Glutamatergic neuron (in vitro differentiated cells): Measurements from ENCODE around the gene RNF2. TPM values are rescaled to one million over a fixed set of nuclear protein-coding genes. Genes with fewer than 3 reads are reported as not detected.

ENCODE experiments used
- DNase-seq: peaks from one replicate; pipeline ENCODE4 v3.0.0; 2022
- H3K27ac Mint-ChIP-seq: one replicate; pipeline ENCODE4 v1.8.0; 2020; ENCODE audit warnings: mild to moderate bottlenecking, mixed read lengths, inconsistent platforms; ENCODE audit not compliant: unreplicated experiment
- H3K27me3 Mint-ChIP-seq: one replicate; pipeline ENCODE4 v1.8.0; 2020; ENCODE audit warnings: mild to moderate bottlenecking, moderate library complexity, mixed read lengths, inconsistent platforms; ENCODE audit not compliant: unreplicated experiment
- H3K36me3 Mint-ChIP-seq: one replicate; pipeline ENCODE4 v1.8.0; 2020; ENCODE audit warnings: mild to moderate bottlenecking, mixed read lengths, inconsistent platforms; ENCODE audit not compliant: unreplicated experiment
- H3K4me1 Mint-ChIP-seq: one replicate; pipeline ENCODE4 v1.8.0; 2020; ENCODE audit warnings: mild to moderate bottlenecking, low read depth, mixed read lengths, inconsistent platforms; ENCODE audit not compliant: unreplicated experiment
- H3K4me3 Mint-ChIP-seq: one replicate; pipeline ENCODE4 v1.8.0; 2020; ENCODE audit warnings: mild to moderate bottlenecking, mixed read lengths, inconsistent platforms; ENCODE audit not compliant: unreplicated experiment
- H3K9me3 Mint-ChIP-seq: one replicate; pipeline ENCODE4 v1.8.0; 2020; ENCODE audit warnings: mild to moderate bottlenecking, moderate library complexity, mixed read lengths, inconsistent platforms; ENCODE audit not compliant: unreplicated experiment
- total RNA-seq: library from RNA; stranded (reverse); fragmentation: NEBNext Ultra II Directional; extraction: Animal tissue kit (Norgen Biotek cat#: 25700); gene quantifications from one replicate; pipeline ENCODE4 v1.2.1, GENCODE V29; 2021; ENCODE audit not compliant: unreplicated experiment
- TF ChIP-seq, protein P1 (sequence below): fragments of 200-600 bp; sonication (generic); IDR thresholded peaks from one replicate; pipeline ENCODE4 v1.5.0; 2021; ENCODE audit not compliant: partially characterized antibody, unreplicated experiment

Gene RNF2
- total RNA-seq, 1 donor from 2014 or later: 33.8 TPM

GRCh38 chr1:185074307-185074706 is 28.9 kb downstream of the RNF2 start:
- Mint-ChIP-seq H3K27me3 (no peaks in the 10 kb centered on the region), H3K27ac (no peak overlapping the region), H3K4me1 (peaks cover 8% of the 10 kb centered on the region), H3K4me3 (no peak overlapping the region), H3K36me3 (no peaks in the 10 kb centered on the region), H3K9me3 (no peaks in the 10 kb centered on the region)
- no peak for DNase-seq
- TF ChIP-seq, protein P1, sequence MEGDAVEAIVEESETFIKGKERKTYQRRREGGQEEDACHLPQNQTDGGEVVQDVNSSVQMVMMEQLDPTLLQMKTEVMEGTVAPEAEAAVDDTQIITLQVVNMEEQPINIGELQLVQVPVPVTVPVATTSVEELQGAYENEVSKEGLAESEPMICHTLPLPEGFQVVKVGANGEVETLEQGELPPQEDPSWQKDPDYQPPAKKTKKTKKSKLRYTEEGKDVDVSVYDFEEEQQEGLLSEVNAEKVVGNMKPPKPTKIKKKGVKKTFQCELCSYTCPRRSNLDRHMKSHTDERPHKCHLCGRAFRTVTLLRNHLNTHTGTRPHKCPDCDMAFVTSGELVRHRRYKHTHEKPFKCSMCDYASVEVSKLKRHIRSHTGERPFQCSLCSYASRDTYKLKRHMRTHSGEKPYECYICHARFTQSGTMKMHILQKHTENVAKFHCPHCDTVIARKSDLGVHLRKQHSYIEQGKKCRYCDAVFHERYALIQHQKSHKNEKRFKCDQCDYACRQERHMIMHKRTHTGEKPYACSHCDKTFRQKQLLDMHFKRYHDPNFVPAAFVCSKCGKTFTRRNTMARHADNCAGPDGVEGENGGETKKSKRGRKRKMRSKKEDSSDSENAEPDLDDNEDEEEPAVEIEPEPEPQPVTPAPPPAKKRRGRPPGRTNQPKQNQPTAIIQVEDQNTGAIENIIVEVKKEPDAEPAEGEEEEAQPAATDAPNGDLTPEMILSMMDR: no peak

DNA sequence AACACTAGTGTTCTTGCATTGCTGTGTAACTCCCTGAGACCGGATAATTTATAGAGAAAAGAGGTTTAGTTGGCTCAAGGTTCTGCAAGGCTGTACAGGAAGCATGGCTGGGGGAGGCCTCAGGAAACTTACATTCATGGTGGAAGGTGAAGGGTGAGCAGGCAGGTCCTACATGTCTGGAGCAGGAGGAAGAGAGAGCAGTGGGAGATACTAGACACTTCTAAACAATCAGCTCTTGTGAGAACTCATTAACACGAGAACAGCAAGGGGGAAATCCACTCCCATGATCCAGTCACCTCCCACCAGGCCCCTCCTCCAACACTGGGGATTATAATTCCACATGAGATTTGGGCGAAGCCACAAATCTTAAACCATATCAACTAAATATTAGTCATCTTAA is 30.1 kb downstream of the RNF2 start:
- peaks cover 10% of the 10 kb centered on the region for H3K4me1 Mint-ChIP-seq
- no peaks in the 10 kb centered on the region for H3K27me3 Mint-ChIP-seq
- peak overlapping the region; percentile 14 for H3K27ac Mint-ChIP-seq
- H3K4me3 Mint-ChIP-seq: no peak overlapping the region
- no peaks in the 10 kb centered on the region for H3K36me3 Mint-ChIP-seq
- H3K9me3 Mint-ChIP-seq: no peaks in the 10 kb centered on the region
- TF ChIP-seq, protein P1: no peak
- DNase-seq: no peak

GRCh38 chr1:185077374-185077773 is 32.0 kb downstream of the RNF2 start:
- no peaks in the 10 kb centered on the region for H3K27me3 Mint-ChIP-seq

DNA sequence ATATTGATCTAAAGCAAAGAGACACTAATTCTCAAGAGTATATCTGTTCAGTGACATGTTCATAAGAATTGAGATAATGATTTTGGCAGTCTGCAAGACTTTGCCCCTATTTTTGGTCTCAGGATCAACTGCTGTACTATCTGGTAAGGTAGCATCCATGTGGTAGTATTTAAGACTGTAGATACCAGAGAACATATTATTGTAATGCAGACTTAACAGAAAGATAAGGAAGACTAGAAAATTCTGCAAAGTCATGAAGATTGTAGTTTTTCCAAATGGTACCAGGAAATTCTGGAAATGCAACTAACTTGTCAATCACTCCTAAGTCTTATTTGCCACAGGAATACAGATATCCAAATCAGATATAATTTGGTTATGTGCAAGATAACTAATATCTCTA is 35.1 kb downstream of the RNF2 start:
- Mint-ChIP-seq H3K4me3 (no peak overlapping the region), H3K4me1 (peaks cover 2% of the 10 kb centered on the region), H3K27ac (no peak overlapping the region), H3K36me3 (no peaks in the 10 kb centered on the region), H3K9me3 (no peaks in the 10 kb centered on the region), H3K27me3 (no peaks in the 10 kb centered on the region)
- no peak for DNase-seq
- TF ChIP-seq, protein P1: no peak

More at GRCh38 chr1:185077374-185077773, 32.0 kb downstream of the RNF2 start:
- Mint-ChIP-seq H3K27ac (no peak overlapping the region), H3K36me3 (no peaks in the 10 kb centered on the region), H3K9me3 (no peaks in the 10 kb centered on the region), H3K4me3 (no peak overlapping the region), H3K4me1 (peaks cover 8% of the 10 kb centered on the region)
- TF ChIP-seq, protein P1: no peak
- no peak for DNase-seq

- Mint-ChIP-seq H3K4me1 (peaks cover 2% of the 10 kb centered on the region), H3K27ac (no peak overlapping the region), H3K9me3 (no peaks in the 10 kb centered on the region), H3K4me3 (no peak overlapping the region), H3K27me3 (no peaks in the 10 kb centered on the region), H3K36me3 (peaks cover 4% of the 10 kb centered on the region)
- DNase-seq: no peak
- TF ChIP-seq, protein P1: no peak
These were observed 38.5 kb downstream of the RNF2 start for GRCh38 chr1:185083818-185084217.
